GM12801 (cell line): ENCODE data around the gene RYR2.

ENCODE experiments used
- TF ChIP-seq, protein P1 (sequence below): IDR thresholded peaks from one replicate; pipeline ENCODE4 v1.5.1; 2011; ENCODE audit warnings: control low read depth; ENCODE audit not compliant: insufficient read length; ENCODE audit errors: extremely low read depth

RYR2 gene

DNA sequence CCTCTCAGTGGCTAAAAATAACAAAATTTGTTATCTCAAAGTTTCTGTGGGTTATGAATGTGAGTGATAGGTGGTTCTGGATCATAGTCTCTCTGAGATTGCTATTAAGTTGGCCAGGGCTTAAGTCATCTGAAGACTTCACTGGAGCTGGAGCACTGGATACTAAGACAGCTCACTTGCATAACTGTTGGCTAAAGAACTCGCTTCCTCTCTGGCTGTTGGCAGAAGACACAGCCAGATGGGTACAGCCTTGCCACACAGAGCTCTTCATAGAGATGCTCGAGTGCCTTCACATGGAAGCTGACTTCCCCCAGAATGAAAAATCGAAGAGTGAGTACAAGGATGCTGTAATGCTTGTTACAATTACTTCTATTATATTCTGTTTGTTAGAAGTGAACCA, 514.9 kb downstream of the RYR2 start:
- TF ChIP-seq, protein P1, sequence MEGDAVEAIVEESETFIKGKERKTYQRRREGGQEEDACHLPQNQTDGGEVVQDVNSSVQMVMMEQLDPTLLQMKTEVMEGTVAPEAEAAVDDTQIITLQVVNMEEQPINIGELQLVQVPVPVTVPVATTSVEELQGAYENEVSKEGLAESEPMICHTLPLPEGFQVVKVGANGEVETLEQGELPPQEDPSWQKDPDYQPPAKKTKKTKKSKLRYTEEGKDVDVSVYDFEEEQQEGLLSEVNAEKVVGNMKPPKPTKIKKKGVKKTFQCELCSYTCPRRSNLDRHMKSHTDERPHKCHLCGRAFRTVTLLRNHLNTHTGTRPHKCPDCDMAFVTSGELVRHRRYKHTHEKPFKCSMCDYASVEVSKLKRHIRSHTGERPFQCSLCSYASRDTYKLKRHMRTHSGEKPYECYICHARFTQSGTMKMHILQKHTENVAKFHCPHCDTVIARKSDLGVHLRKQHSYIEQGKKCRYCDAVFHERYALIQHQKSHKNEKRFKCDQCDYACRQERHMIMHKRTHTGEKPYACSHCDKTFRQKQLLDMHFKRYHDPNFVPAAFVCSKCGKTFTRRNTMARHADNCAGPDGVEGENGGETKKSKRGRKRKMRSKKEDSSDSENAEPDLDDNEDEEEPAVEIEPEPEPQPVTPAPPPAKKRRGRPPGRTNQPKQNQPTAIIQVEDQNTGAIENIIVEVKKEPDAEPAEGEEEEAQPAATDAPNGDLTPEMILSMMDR, result no peak

DNA sequence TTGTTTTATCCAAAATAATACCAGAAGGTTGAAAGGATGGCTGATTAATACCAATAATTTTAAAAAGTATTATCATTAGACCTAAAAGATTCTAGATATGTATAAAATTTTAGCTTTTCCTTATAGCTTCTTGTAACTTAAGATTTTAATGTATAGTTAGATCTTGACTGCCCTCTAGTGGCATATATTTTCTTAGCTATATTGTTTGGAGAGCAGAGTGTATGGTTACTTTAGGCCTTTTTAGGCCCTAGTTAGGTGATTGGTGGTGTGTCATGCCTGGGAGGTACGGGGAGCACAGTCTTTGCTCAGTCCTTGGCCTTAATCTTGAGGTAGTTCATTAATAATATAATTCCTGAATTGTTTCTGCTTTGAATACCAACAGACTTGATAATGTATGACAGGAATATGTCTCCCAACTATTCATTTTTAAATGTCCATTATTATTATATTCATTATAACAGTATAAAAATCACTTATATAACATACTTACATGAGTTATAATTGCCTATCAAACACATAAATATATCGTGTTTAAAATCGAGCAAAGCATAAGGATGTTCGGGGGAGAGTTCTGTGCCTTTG, 520.3 kb downstream of the RYR2 start:
- TF ChIP-seq, protein P1, result no peak

DNA sequence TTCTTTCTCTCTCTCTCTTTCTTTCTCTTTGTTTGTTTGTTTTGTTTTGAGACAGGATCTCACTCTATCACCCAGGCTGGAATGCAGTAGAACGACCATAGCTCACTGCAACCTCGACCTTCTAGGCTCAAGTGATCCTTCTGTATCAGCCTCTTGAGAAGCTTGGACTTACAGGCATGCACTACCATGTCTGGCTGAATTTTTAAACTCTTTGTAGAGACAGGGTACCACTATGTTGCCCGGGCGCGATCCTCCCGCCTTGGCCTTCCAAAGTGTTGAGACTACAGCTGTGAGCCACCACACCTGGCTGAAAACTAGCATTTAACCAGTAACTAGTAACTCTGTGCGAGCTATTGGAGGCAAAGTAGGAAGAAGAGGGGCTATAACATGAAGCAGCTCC, 523.3 kb downstream of the RYR2 start:
- TF ChIP-seq, protein P1, result no peak

DNA sequence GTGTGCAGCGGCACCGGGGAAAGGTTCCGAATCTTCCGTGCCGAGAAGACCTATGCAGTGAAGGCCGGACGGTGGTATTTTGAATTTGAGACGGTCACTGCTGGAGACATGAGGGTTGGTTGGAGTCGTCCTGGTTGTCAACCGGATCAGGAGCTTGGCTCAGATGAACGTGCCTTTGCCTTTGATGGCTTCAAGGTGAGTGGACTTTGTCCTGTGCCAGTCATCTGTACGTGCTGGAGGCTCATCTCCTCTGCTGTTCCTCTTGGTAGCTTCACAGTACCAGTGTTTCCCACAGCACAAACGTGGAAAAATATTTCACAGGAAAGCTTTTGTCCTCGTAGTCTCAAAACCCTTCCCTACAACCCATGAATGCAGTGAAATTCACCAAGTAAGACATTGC, 524.6 kb downstream of the RYR2 start:
- TF ChIP-seq, protein P1, result no peak

DNA sequence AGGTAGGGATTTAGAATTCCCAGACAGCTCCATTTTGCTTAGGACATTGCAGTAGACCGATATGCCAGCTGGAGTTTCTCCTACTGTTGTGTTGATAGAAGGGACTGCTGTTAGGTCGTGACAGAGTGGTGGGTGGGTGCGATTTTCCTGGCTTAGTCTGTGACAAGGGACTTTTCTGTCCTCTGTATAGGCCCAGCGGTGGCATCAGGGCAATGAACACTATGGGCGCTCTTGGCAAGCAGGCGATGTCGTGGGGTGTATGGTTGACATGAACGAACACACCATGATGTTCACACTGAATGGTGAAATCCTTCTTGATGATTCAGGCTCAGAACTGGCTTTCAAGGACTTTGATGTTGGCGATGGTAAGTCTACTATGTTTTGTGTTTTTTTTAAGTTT, 527.0 kb downstream of the RYR2 start:
- TF ChIP-seq, protein P1, result no peak

DNA sequence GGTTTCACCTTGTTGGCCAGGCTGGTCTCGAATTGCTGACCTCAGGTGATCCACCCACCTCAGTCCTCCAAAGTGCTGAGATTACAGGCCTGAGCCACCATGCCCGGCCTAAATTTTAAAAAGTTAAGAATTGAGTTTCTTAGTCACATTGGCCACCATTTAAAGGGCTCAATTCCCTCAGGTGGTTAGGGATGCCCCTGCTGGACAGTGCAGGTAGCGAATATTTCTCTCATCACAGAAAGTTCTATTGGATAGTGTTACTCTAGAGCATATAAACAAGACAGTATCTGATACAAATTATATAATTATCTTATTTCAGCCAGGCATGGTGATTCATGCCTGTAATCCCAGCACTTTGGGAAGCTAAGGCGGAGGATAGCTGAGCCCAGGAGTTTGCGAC, 528.5 kb downstream of the RYR2 start:
- TF ChIP-seq, protein P1, result no peak

DNA sequence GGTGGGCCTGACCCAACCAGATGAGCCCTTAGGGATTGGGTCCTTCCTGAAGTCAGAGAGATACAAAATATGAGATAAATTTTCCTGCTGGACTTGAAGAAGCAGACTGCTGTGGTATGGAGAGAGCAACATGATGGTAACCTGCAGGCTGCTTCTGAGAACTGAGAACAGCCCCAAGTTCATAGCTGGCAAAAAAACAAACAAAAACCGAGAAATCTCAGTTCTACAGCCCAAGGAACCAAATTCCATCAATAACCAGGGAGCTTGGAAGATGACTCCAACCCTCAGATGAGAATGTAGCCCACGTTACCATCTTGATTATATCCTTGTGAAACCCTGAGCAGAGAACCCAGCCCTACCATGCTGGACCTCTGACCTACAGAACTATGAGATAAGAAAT, 532.6 kb downstream of the RYR2 start:
- TF ChIP-seq, protein P1, result no peak
